ENCODE results near the gene WDTC1.
"Not testable (repeated sequence)": the region's sequence is repeated elsewhere in the genome, so short reads cannot be mapped to it uniquely, and the experiment has no call there.

- TF ChIP-seq, protein P1, sequence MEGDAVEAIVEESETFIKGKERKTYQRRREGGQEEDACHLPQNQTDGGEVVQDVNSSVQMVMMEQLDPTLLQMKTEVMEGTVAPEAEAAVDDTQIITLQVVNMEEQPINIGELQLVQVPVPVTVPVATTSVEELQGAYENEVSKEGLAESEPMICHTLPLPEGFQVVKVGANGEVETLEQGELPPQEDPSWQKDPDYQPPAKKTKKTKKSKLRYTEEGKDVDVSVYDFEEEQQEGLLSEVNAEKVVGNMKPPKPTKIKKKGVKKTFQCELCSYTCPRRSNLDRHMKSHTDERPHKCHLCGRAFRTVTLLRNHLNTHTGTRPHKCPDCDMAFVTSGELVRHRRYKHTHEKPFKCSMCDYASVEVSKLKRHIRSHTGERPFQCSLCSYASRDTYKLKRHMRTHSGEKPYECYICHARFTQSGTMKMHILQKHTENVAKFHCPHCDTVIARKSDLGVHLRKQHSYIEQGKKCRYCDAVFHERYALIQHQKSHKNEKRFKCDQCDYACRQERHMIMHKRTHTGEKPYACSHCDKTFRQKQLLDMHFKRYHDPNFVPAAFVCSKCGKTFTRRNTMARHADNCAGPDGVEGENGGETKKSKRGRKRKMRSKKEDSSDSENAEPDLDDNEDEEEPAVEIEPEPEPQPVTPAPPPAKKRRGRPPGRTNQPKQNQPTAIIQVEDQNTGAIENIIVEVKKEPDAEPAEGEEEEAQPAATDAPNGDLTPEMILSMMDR (conservative IDR thresholded peaks at IDR 0.05; ENCODE audit: low read depth, low read length) = not testable (repeated sequence)
- TF ChIP-seq EZH2 (IDR thresholded peaks at IDR 0.05; ENCODE audit: low read length, unreplicated experiment) = not testable (repeated sequence)
Observed at GRCh38 chr1:27289125-27289524, 54.7 kb downstream of the WDTC1 start.
